ENCODE results near the gene HUWE1. TPM values are rescaled to one million over a fixed set of nuclear protein-coding genes. Genes with fewer than 3 reads are reported as not detected.
"Not testable (repeated sequence)": the region's sequence is repeated elsewhere in the genome, so short reads cannot be mapped to it uniquely, and the experiment has no call there.

HUWE1 gene
- total RNA-seq, 1 experiment from 2014 or later, result 277 TPM

DNA sequence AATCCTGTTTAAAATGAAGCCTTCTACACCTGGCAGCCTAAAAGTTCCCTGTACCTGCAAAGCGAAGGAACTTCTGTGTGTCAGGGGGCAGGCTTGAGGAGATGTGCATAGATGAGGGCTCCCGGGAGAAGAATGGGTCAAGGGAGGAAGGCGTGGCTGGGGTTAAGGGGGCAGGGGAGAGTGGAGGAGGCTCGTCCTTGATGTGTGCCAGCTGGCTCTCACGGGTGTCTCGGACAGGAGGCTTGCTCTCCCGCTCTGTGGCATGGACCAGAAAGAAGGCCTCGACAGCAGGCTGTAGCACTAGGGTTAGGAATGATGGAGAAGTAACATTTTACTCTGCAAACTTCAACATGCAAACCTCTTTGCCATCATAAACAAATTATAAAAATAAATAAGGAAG lies 147.7 kb downstream of the HUWE1 start:
- H3K36me3 Mint-ChIP-seq, result peaks cover 89% of the 10 kb centered on the region
- ChIA-PET CTCF (no interaction called here), POLR2A (no interaction called here)
- no peaks in the 10 kb centered on the region for H3K9me3 Mint-ChIP-seq
- TF ChIP-seq, protein P1, sequence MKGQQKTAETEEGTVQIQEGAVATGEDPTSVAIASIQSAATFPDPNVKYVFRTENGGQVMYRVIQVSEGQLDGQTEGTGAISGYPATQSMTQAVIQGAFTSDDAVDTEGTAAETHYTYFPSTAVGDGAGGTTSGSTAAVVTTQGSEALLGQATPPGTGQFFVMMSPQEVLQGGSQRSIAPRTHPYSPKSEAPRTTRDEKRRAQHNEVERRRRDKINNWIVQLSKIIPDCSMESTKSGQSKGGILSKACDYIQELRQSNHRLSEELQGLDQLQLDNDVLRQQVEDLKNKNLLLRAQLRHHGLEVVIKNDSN (CRISPR knock-in tag; IDR thresholded peaks at IDR 0.05), result no peak
- DNase-seq (ENCODE audit: low spot score) (no peak), ATAC-seq (no peak)
- no peaks in the 10 kb centered on the region for H3K27me3 Mint-ChIP-seq (ENCODE audit: low read depth)
- no peaks in the 10 kb centered on the region for H3K4me1 Mint-ChIP-seq
- H3K4me3 Mint-ChIP-seq, result no peak overlapping the region
- H3K27ac Mint-ChIP-seq, result no peak overlapping the region

DNA sequence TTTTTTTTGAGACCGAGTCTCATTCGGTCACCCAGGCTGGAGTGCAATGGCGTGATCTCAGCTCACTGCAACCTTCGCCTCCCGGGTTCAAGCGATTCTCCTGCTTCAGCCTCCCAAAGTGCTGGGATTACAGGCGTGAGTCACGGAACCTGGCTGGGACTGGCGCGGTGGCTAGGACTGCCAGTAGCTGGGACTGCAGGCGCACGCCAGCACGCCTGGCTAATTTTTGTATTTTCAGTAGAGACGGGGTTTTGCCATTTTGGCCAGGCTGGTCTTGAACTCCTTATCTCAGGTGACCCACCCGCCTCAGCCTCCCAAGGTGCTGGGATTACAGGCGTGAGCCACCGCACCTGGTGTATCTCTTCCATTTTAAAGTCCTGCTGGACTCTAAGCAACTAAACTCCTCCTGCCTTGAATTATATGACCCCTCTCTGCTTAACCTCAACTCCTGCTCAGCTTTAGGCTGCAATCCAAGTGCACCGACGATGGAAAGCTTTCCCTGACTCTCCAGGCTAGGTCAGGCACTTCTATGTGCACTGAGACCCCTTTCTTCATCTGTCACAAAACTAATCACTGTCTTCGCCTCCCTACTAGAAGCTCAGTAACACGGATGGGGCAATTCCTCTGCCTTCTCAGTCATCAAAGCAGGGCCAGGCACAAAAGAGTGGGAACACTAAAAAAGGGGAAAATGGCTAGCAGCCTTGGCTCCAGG lies 155.1 kb downstream of the HUWE1 start:
- not testable (repeated sequence) for H3K27me3 Mint-ChIP-seq (ENCODE audit: low read depth); ATAC-seq; H3K4me3 Mint-ChIP-seq; H3K4me1 Mint-ChIP-seq; DNase-seq (ENCODE audit: low spot score)
- ChIA-PET CTCF (interaction anchor here (1.3 to 2.7 kb wide), 2 partner anchors 51 to 218 kb away, joined by 4 to 8 read pairs; no protein-coding TSS in a partner anchor), POLR2A (interaction anchor here (0.7 kb wide), 1 partner anchor 440 kb away, joined by 4 read pairs; no protein-coding TSS in a partner anchor)
- Mint-ChIP-seq H3K36me3 (peaks cover 39% of the 10 kb centered on the region), H3K27ac (0 out of 2 replicates have a peak overlapping the region, but pooled peaks have one; percentile 50), H3K9me3 (peaks cover 15% of the 10 kb centered on the region)

DNA sequence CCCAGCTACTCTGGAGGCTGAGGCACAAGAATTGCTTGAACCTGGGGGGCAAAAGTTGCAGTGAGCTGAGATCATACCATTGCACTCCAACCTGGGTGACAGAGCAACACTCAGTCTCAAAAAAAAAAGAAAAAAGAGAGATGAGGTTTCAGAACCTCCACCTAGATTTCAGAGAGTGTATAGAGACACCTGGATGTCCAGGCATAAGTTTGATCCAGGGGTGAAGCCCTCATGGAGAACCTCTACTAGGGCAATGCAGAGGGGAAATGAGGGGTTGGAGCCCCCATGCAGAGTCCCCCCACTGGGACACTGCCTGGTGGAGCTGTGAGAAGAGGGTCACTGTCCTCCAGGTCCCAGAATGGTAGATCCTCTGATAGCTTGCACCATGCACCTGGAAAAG lies 159.5 kb downstream of the HUWE1 start:
- ATAC-seq (no peak), DNase-seq (ENCODE audit: low spot score) (no peak)
- Mint-ChIP-seq H3K4me1 (0 out of 2 replicates have a peak, but pooled peaks cover 4% of the 10 kb centered on the region), H3K36me3 (peaks cover 14% of the 10 kb centered on the region), H3K4me3 (no peak overlapping the region), H3K9me3 (peaks cover 22% of the 10 kb centered on the region), H3K27ac (no peak overlapping the region), H3K27me3 (ENCODE audit: low read depth) (peaks cover 9% of the 10 kb centered on the region)
- POLR2A ChIA-PET, result no interaction called here
- CTCF ChIA-PET, result no interaction called here
- TF ChIP-seq, protein P2, sequence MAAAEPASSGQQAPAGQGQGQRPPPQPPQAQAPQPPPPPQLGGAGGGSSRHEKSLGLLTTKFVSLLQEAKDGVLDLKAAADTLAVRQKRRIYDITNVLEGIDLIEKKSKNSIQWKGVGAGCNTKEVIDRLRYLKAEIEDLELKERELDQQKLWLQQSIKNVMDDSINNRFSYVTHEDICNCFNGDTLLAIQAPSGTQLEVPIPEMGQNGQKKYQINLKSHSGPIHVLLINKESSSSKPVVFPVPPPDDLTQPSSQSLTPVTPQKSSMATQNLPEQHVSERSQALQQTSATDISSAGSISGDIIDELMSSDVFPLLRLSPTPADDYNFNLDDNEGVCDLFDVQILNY (CRISPR knock-in tag; IDR thresholded peaks at IDR 0.05), result no peak
- TF ChIP-seq, protein P3, sequence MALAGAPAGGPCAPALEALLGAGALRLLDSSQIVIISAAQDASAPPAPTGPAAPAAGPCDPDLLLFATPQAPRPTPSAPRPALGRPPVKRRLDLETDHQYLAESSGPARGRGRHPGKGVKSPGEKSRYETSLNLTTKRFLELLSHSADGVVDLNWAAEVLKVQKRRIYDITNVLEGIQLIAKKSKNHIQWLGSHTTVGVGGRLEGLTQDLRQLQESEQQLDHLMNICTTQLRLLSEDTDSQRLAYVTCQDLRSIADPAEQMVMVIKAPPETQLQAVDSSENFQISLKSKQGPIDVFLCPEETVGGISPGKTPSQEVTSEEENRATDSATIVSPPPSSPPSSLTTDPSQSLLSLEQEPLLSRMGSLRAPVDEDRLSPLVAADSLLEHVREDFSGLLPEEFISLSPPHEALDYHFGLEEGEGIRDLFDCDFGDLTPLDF (CRISPR knock-in tag; IDR thresholded peaks at IDR 0.05), result no peak
- TF ChIP-seq ZNF138 (CRISPR knock-in tag; conservative IDR thresholded peaks at IDR 0.05), result no peak
- TF ChIP-seq, protein P4, sequence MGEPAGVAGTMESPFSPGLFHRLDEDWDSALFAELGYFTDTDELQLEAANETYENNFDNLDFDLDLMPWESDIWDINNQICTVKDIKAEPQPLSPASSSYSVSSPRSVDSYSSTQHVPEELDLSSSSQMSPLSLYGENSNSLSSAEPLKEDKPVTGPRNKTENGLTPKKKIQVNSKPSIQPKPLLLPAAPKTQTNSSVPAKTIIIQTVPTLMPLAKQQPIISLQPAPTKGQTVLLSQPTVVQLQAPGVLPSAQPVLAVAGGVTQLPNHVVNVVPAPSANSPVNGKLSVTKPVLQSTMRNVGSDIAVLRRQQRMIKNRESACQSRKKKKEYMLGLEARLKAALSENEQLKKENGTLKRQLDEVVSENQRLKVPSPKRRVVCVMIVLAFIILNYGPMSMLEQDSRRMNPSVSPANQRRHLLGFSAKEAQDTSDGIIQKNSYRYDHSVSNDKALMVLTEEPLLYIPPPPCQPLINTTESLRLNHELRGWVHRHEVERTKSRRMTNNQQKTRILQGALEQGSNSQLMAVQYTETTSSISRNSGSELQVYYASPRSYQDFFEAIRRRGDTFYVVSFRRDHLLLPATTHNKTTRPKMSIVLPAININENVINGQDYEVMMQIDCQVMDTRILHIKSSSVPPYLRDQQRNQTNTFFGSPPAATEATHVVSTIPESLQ (CRISPR knock-in tag; IDR thresholded peaks at IDR 0.05), result no peak
- TF ChIP-seq, protein P5, sequence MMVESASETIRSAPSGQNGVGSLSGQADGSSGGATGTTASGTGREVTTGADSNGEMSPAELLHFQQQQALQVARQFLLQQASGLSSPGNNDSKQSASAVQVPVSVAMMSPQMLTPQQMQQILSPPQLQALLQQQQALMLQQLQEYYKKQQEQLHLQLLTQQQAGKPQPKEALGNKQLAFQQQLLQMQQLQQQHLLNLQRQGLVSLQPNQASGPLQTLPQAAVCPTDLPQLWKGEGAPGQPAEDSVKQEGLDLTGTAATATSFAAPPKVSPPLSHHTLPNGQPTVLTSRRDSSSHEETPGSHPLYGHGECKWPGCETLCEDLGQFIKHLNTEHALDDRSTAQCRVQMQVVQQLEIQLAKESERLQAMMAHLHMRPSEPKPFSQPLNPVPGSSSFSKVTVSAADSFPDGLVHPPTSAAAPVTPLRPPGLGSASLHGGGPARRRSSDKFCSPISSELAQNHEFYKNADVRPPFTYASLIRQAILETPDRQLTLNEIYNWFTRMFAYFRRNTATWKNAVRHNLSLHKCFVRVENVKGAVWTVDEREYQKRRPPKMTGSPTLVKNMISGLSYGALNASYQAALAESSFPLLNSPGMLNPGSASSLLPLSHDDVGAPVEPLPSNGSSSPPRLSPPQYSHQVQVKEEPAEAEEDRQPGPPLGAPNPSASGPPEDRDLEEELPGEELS (CRISPR knock-in tag; IDR thresholded peaks at IDR 0.05), result no peak
- no peak for TF ChIP-seq ZNF317 (CRISPR knock-in tag; IDR thresholded peaks at IDR 0.05; ENCODE audit: borderline replicate concordance, low read depth)
- no peak for TF ChIP-seq GABPB1 (CRISPR knock-in tag; IDR thresholded peaks at IDR 0.05)
- no peak for TF ChIP-seq CBFB (CRISPR knock-in tag; IDR thresholded peaks at IDR 0.05; ENCODE audit: low read depth)
- no peak for TF ChIP-seq GTF2I (CRISPR knock-in tag; conservative IDR thresholded peaks at IDR 0.05)
- TF ChIP-seq NFATC4 (CRISPR knock-in tag; IDR thresholded peaks at IDR 0.05), result no peak
- TF ChIP-seq, protein P6, sequence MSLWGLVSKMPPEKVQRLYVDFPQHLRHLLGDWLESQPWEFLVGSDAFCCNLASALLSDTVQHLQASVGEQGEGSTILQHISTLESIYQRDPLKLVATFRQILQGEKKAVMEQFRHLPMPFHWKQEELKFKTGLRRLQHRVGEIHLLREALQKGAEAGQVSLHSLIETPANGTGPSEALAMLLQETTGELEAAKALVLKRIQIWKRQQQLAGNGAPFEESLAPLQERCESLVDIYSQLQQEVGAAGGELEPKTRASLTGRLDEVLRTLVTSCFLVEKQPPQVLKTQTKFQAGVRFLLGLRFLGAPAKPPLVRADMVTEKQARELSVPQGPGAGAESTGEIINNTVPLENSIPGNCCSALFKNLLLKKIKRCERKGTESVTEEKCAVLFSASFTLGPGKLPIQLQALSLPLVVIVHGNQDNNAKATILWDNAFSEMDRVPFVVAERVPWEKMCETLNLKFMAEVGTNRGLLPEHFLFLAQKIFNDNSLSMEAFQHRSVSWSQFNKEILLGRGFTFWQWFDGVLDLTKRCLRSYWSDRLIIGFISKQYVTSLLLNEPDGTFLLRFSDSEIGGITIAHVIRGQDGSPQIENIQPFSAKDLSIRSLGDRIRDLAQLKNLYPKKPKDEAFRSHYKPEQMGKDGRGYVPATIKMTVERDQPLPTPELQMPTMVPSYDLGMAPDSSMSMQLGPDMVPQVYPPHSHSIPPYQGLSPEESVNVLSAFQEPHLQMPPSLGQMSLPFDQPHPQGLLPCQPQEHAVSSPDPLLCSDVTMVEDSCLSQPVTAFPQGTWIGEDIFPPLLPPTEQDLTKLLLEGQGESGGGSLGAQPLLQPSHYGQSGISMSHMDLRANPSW (CRISPR knock-in tag; conservative IDR thresholded peaks at IDR 0.05; ENCODE audit: low read depth), result no peak
- TF ChIP-seq, protein P7, sequence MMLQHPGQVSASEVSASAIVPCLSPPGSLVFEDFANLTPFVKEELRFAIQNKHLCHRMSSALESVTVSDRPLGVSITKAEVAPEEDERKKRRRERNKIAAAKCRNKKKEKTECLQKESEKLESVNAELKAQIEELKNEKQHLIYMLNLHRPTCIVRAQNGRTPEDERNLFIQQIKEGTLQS (CRISPR knock-in tag; conservative IDR thresholded peaks at IDR 0.05), result no peak
- TF ChIP-seq FOXP1 (CRISPR knock-in tag; IDR thresholded peaks at IDR 0.05; ENCODE audit: borderline replicate concordance), result no peak
- TF ChIP-seq, protein P8, sequence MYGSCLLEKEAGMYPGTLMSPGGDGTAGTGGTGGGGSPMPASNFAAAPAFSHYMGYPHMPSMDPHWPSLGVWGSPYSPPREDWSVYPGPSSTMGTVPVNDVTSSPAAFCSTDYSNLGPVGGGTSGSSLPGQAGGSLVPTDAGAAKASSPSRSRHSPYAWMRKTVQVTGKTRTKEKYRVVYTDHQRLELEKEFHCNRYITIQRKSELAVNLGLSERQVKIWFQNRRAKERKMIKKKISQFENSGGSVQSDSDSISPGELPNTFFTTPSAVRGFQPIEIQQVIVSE (CRISPR knock-in tag; IDR thresholded peaks at IDR 0.05; ENCODE audit: borderline replicate concordance), result no peak
- TF ChIP-seq RELA (CRISPR knock-in tag; IDR thresholded peaks at IDR 0.05; ENCODE audit: borderline replicate concordance), result no peak
- TF ChIP-seq MXD4 (CRISPR knock-in tag; IDR thresholded peaks at IDR 0.05; ENCODE audit: borderline replicate concordance), result no peak
- TF ChIP-seq ZNF232 (CRISPR knock-in tag; IDR thresholded peaks at IDR 0.05), result no peak
- no peak for TF ChIP-seq RORB (CRISPR knock-in tag; IDR thresholded peaks at IDR 0.05)
